Endothelial cell of umbilical vein (primary cell): ENCODE results near the gene LMCD1.

Source experiments
- GATA2 ChIP-seq: IDR thresholded peaks from 2 replicates; pipeline ENCODE4 v1.7.0; 2011; ENCODE audit warnings: low read depth, mild to moderate bottlenecking, moderate library complexity, mixed read lengths, low read length; ENCODE audit not compliant: insufficient read length, insufficient read depth
- TF ChIP-seq, protein P1 (sequence below), 2 donors: IDR thresholded peaks; 1 replicate in 1 of 2; 2 replicates in 1 of 2; pipeline ENCODE4 v1.5.1; 2011; ENCODE audit warnings: low read length in 2 of 2, mild to moderate bottlenecking in 2 of 2, moderate library complexity in 2 of 2, control low read depth in 1 of 2, inconsistent platforms in 1 of 2, low read depth in 1 of 2; ENCODE audit not compliant: insufficient read depth in 1 of 2; ENCODE audit errors: extremely low read depth in 1 of 2

DNA sequence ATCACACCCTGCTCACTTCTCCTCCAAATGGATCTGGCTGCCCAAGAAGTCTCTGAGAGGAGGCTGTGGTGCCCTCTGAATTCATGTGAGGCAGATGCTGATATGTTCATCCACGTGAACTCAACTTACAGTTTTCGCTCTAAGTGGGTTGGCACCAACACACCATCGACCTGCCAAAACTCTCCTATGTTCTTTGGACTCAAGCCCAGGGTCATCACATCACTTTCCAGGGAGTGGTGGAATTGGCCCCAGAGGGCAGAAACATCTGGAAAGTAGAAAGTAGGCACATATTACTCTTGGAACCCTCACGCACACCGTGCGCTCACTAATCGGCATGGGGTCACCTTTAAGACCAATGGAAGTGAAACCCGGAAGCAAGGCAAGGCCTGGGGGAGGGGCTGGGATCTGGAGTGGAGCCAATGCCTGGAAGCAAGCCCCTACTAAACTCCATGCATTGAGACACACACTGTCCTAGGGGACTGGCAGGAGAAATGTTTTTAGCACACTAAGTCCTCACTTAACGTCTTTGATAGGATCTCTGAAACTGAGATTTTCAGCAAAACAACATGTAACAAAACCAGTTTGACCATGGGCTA lies 101.6 kb downstream of the LMCD1 start:
- no peak for TF ChIP-seq GATA2
- TF ChIP-seq, protein P1, sequence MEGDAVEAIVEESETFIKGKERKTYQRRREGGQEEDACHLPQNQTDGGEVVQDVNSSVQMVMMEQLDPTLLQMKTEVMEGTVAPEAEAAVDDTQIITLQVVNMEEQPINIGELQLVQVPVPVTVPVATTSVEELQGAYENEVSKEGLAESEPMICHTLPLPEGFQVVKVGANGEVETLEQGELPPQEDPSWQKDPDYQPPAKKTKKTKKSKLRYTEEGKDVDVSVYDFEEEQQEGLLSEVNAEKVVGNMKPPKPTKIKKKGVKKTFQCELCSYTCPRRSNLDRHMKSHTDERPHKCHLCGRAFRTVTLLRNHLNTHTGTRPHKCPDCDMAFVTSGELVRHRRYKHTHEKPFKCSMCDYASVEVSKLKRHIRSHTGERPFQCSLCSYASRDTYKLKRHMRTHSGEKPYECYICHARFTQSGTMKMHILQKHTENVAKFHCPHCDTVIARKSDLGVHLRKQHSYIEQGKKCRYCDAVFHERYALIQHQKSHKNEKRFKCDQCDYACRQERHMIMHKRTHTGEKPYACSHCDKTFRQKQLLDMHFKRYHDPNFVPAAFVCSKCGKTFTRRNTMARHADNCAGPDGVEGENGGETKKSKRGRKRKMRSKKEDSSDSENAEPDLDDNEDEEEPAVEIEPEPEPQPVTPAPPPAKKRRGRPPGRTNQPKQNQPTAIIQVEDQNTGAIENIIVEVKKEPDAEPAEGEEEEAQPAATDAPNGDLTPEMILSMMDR (IDR thresholded peaks at IDR 0.05; ENCODE audit: extremely low read depth in 1 of 2, insufficient read depth in 1 of 2, low read depth in 1 of 2, low read length in 2 of 2) = no peak
